Measurements from ENCODE around the gene FNDC10.

The FNDC10 gene

GRCh38 chr1:1630965-1631781 is 31.2 kb upstream of the FNDC10 start:
- H3K4me3 ChIP-seq (ENCODE audit: low read length) = no peak overlapping the region
- TF ChIP-seq ZNF274 (IDR thresholded peaks at IDR 0.05; ENCODE audit: low read depth, low read length) = no peak

- no peak for TF ChIP-seq ZNF274 (IDR thresholded peaks at IDR 0.05; ENCODE audit: low read depth, low read length)
- H3K4me3 ChIP-seq (ENCODE audit: low read length) = no peak overlapping the region; the same call in 1 of the 2 replicates
Measured at GRCh38 chr1:1630191-1630964, 30.4 kb upstream of the FNDC10 start.

- TF ChIP-seq ZNF274 (IDR thresholded peaks at IDR 0.05; ENCODE audit: low read depth, low read length) = no peak
- H3K4me3 ChIP-seq (ENCODE audit: low read length) = no peak overlapping the region
Measured at GRCh38 chr1:1629430-1630190, 29.7 kb upstream of the FNDC10 start.

- TF ChIP-seq ZNF274 (IDR thresholded peaks at IDR 0.05; ENCODE audit: low read depth, low read length) = no peak
- no peak overlapping the region for H3K4me3 ChIP-seq (ENCODE audit: low read length)
Measured at GRCh38 chr1:1628754-1629429, 29.0 kb upstream of the FNDC10 start.

- H3K4me3 ChIP-seq (ENCODE audit: low read length) = no peak overlapping the region
- no peak for TF ChIP-seq ZNF274 (IDR thresholded peaks at IDR 0.05; ENCODE audit: low read depth, low read length)
Measured at GRCh38 chr1:1627829-1628753, 28.2 kb upstream of the FNDC10 start.

- no peak overlapping the region for H3K4me3 ChIP-seq (ENCODE audit: low read length)
- no peak for TF ChIP-seq ZNF274 (IDR thresholded peaks at IDR 0.05; ENCODE audit: low read depth, low read length)
Measured at GRCh38 chr1:1627261-1627828, 27.4 kb upstream of the FNDC10 start.

GRCh38 chr1:1626207-1627141 is 26.5 kb upstream of the FNDC10 start:
- no peak overlapping the region for H3K4me3 ChIP-seq (ENCODE audit: low read length)
- TF ChIP-seq ZNF274 (IDR thresholded peaks at IDR 0.05; ENCODE audit: low read depth, low read length) = no peak

GRCh38 chr1:1625824-1626206 is 25.9 kb upstream of the FNDC10 start:
- no peak overlapping the region for H3K4me3 ChIP-seq (ENCODE audit: low read length)
- no peak for TF ChIP-seq ZNF274 (IDR thresholded peaks at IDR 0.05; ENCODE audit: low read depth, low read length)

- H3K4me3 ChIP-seq (ENCODE audit: low read length) = no peak overlapping the region
- no peak for TF ChIP-seq ZNF274 (IDR thresholded peaks at IDR 0.05; ENCODE audit: low read depth, low read length)
Measured at GRCh38 chr1:1625404-1625775, 25.5 kb upstream of the FNDC10 start.

GRCh38 chr1:1624443-1625403 is 24.8 kb upstream of the FNDC10 start:
- H3K4me3 ChIP-seq (ENCODE audit: low read length) = no peak overlapping the region
- no peak for TF ChIP-seq ZNF274 (IDR thresholded peaks at IDR 0.05; ENCODE audit: low read depth, low read length)
